Transverse colon (tissue), 4 donors: ENCODE data around the gene HECTD4.

ENCODE experiments used
- POLR2A ChIP-seq: fragments of 450-650 bp; IDR thresholded peaks from one replicate; pipeline ENCODE4 v1.6.1; 2016; ENCODE audit warnings: antibody characterized with exemption, mild to moderate bottlenecking, moderate library complexity
- POLR2AphosphoS5 ChIP-seq, 3 donors: sonication (generic); formaldehyde crosslinking; IDR thresholded peaks; one replicate each; pipeline ENCODE4 v1.6.1; 2016; ENCODE audit warnings: antibody characterized with exemption in 3 of 3
- TF ChIP-seq, protein P1 (sequence below), 5 experiments: fragments of 200-600 bp in 3 of 5; fragments of 450-650 bp in 2 of 5; sonication (generic) in 3 of 5; IDR thresholded peaks; 1 replicate in 2 of 5; 2 replicates in 3 of 5; pipeline ENCODE4 v1.5.1; 2016 to 2017; ENCODE audit warnings: antibody characterized with exemption in 5 of 5, inconsistent platforms in 3 of 5, mild to moderate bottlenecking in 2 of 5, moderate library complexity in 1 of 5

DNA sequence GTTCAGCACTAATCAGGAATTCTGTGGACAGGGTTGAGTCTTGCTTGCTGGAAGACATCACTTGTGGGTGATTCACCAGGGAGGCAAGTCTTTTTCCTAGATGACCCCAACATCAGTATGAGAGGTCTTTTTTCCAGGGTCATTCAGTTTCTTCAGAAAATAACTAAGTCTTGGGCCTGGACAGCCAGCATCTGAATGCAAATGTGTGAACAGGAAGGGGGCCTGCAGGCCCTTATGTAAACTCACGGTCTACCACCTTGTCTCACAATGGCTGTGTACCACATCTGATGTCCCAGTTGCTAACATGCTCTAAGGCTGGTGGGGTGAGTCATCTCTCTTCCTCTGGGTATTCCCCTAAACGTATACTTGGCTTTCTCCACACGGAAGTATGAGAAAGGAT is 79.2 kb downstream of the HECTD4 start:
- TF ChIP-seq, protein P1, sequence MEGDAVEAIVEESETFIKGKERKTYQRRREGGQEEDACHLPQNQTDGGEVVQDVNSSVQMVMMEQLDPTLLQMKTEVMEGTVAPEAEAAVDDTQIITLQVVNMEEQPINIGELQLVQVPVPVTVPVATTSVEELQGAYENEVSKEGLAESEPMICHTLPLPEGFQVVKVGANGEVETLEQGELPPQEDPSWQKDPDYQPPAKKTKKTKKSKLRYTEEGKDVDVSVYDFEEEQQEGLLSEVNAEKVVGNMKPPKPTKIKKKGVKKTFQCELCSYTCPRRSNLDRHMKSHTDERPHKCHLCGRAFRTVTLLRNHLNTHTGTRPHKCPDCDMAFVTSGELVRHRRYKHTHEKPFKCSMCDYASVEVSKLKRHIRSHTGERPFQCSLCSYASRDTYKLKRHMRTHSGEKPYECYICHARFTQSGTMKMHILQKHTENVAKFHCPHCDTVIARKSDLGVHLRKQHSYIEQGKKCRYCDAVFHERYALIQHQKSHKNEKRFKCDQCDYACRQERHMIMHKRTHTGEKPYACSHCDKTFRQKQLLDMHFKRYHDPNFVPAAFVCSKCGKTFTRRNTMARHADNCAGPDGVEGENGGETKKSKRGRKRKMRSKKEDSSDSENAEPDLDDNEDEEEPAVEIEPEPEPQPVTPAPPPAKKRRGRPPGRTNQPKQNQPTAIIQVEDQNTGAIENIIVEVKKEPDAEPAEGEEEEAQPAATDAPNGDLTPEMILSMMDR (IDR thresholded peaks at IDR 0.05): no peak
- no peak for TF ChIP-seq POLR2A
- no peak for TF ChIP-seq POLR2AphosphoS5 (IDR thresholded peaks at IDR 0.05)
